ENCODE results near the gene P2RY14.

DNA sequence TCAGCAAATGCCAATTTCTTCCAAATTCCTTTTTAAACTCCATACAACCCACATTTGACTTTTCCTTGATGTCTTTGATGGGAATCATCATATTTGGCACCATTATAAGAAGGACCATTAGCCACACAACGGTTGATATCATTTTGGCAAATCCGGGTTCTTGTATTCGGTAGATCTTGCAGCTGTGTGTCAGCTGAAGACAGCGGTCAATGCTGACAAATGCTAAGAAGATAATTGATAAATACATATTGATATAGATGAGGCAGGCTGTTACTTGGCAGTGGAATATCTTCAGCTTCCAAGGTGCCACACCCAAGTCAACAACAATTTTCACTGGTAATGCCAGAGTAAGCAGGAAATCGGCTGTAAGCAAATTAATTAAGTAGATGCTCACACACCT is 79.5 kb downstream of the P2RY14 start:
- TF ChIP-seq, protein P1, sequence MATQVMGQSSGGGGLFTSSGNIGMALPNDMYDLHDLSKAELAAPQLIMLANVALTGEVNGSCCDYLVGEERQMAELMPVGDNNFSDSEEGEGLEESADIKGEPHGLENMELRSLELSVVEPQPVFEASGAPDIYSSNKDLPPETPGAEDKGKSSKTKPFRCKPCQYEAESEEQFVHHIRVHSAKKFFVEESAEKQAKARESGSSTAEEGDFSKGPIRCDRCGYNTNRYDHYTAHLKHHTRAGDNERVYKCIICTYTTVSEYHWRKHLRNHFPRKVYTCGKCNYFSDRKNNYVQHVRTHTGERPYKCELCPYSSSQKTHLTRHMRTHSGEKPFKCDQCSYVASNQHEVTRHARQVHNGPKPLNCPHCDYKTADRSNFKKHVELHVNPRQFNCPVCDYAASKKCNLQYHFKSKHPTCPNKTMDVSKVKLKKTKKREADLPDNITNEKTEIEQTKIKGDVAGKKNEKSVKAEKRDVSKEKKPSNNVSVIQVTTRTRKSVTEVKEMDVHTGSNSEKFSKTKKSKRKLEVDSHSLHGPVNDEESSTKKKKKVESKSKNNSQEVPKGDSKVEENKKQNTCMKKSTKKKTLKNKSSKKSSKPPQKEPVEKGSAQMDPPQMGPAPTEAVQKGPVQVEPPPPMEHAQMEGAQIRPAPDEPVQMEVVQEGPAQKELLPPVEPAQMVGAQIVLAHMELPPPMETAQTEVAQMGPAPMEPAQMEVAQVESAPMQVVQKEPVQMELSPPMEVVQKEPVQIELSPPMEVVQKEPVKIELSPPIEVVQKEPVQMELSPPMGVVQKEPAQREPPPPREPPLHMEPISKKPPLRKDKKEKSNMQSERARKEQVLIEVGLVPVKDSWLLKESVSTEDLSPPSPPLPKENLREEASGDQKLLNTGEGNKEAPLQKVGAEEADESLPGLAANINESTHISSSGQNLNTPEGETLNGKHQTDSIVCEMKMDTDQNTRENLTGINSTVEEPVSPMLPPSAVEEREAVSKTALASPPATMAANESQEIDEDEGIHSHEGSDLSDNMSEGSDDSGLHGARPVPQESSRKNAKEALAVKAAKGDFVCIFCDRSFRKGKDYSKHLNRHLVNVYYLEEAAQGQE (tag by site-specific recombination; IDR thresholded peaks at IDR 0.05): no peak
- TF ChIP-seq ZNF366 (tag by site-specific recombination; conservative IDR thresholded peaks at IDR 0.05): no peak
- TF ChIP-seq, protein P2, sequence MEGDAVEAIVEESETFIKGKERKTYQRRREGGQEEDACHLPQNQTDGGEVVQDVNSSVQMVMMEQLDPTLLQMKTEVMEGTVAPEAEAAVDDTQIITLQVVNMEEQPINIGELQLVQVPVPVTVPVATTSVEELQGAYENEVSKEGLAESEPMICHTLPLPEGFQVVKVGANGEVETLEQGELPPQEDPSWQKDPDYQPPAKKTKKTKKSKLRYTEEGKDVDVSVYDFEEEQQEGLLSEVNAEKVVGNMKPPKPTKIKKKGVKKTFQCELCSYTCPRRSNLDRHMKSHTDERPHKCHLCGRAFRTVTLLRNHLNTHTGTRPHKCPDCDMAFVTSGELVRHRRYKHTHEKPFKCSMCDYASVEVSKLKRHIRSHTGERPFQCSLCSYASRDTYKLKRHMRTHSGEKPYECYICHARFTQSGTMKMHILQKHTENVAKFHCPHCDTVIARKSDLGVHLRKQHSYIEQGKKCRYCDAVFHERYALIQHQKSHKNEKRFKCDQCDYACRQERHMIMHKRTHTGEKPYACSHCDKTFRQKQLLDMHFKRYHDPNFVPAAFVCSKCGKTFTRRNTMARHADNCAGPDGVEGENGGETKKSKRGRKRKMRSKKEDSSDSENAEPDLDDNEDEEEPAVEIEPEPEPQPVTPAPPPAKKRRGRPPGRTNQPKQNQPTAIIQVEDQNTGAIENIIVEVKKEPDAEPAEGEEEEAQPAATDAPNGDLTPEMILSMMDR (tag by site-specific recombination; IDR thresholded peaks at IDR 0.05): no peak
- no peak for TF ChIP-seq ZNF777 (tag by site-specific recombination; IDR thresholded peaks at IDR 0.05; ENCODE audit: borderline replicate concordance)
- TF ChIP-seq ZNF629 (tag by site-specific recombination; IDR thresholded peaks at IDR 0.05): no peak
- no peak for TF ChIP-seq ZNF311 (tag by site-specific recombination; IDR thresholded peaks at IDR 0.05; ENCODE audit: borderline replicate concordance)
- TF ChIP-seq TCF7L2 (IDR thresholded peaks at IDR 0.05; ENCODE audit: borderline replicate concordance, low read depth, low read length): no peak
- no peak for TF ChIP-seq KLF10 (tag by site-specific recombination; IDR thresholded peaks at IDR 0.05)
